Forelimb muscle (tissue), 1 donor: ENCODE measurements around the gene PARN. TPM values are rescaled to one million over a fixed set of nuclear protein-coding genes. Genes with fewer than 3 reads are reported as not detected.
A peak's percentile ranks its signal among the peaks of the same experiment; 100 is the strongest.
"Not testable (repeated sequence)": the region's sequence is repeated elsewhere in the genome, so short reads cannot be mapped to it uniquely, and the experiment has no call there.

Experiments
- DNase-seq: peaks from one replicate; pipeline ENCODE4 v3.0.0-alpha.2; 2013; ENCODE audit warnings: low read depth
- polyA plus RNA-seq: library from polyadenylated mRNA; unstranded; fragments of 120-200 nt; gene quantifications from one replicate; pipeline ENCODE4 v1.2.1, GENCODE V29; 2013; ENCODE audit not compliant: insufficient read length

PARN gene, protein sequence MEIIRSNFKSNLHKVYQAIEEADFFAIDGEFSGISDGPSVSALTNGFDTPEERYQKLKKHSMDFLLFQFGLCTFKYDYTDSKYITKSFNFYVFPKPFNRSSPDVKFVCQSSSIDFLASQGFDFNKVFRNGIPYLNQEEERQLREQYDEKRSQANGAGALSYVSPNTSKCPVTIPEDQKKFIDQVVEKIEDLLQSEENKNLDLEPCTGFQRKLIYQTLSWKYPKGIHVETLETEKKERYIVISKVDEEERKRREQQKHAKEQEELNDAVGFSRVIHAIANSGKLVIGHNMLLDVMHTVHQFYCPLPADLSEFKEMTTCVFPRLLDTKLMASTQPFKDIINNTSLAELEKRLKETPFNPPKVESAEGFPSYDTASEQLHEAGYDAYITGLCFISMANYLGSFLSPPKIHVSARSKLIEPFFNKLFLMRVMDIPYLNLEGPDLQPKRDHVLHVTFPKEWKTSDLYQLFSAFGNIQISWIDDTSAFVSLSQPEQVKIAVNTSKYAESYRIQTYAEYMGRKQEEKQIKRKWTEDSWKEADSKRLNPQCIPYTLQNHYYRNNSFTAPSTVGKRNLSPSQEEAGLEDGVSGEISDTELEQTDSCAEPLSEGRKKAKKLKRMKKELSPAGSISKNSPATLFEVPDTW
- polyA plus RNA-seq = 15.1 TPM

DNA sequence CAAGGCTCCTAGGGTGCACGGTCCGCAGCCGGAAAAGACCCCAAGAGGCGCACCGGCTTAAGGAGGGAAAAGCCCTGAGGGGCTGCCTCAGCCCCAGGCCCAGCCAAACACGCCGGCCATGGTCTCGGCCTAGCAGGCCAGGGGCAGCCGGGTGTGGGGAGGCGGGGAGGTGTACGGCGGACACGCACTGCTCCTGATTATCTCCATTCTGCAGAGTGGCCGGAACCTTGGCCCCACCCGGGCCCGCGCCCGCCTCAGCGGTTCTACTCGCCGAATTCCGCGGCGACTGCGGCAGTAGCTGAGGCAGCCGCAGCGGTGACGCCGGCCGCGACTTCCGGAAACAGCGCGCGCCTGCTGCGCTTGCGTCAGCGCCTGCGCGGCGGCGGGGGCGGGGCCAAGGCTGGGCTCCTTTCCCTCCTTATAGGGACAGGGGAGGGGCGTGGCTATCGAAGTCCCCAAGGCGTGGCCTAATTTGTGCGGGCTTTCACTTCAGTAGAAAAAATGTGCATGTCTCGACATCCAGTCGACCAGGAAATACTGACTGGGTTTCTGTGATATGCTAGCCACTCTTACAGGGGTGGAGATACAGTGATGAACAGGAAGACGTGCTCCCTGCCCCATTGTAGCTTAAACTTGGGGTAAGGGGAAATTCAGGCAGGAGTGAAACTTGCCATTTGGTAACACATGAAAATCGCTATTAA lies at the start of gene PARN:
TSS of gene PARN (minus strand) at position 342 of the 701 bp plus-strand sequence. CDS start at position 207, 135 bp downstream.
- peak; percentile 83 for DNase-seq

DNA sequence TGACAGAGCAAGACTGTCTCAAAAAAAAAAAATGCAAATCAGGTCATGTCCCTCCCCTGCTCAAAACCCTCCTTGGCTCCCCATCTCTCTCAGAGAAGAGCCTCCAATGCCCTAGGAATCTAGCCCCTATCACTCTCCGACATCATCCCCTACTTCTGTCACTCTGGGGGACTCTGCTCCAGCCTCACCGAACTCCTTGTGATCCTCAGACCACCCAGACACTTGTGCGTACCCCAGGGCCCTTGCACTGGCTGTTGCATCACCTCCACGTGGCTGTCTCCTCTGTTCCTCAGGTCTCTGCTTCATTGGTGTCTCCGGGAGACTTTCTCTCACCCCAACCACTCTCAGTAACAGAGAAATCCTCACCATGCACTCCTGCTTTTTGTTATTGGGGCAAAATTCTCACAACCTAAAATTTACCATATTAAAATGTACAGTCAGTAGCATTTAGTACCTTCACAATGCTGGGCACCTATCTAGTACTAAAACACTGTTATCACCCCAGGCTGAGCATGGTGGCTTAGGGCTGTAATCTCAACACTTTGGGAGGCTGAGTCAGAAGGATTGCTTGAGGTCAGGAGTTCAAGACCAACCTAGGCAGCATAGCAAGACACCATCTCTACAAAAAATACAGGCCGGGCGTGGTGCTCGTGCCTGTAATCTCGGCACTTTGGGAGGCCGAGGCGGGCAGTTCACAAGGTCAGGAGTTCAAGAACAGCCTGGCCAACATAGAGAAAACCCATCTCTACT lies 48.9 kb upstream of the PARN start:
- DNase-seq = no peak

DNA sequence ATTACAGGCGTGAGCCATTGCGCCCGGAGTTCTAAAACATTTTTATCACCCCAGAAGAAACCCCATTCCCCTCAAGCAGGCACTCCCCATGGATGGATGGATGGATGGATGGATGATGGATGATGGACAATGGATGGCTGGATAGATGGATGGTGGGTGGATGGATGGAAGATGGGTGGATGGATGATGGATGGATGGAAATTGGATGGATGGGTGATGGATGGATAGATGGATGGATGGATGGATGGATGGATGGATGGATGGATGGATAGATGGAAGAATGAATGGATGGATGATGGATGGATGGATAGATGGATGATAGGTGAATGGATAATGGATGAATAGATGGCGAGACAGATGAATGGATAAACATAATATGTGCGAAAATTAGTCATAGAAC lies 47.6 kb upstream of the PARN start:
- no peak for DNase-seq

DNA sequence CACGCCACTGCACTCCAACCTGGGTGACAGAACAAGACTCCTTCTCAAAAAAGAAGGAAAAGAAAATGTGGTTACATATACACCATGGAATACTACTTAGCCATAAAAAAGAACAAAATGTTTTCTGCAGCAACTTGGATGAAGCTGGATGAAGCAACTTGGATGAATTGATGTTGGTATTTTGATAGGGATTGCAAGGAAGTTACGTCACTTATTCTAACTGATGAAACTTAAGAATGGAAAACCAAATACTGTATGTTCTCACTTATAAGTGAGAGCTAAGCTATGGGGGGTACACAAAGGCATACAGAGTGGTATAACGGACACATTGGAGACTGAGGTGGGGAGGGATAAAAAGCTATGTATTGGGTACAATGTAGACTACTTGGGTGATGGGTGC lies 46.6 kb upstream of the PARN start:
- no peak for DNase-seq

DNA sequence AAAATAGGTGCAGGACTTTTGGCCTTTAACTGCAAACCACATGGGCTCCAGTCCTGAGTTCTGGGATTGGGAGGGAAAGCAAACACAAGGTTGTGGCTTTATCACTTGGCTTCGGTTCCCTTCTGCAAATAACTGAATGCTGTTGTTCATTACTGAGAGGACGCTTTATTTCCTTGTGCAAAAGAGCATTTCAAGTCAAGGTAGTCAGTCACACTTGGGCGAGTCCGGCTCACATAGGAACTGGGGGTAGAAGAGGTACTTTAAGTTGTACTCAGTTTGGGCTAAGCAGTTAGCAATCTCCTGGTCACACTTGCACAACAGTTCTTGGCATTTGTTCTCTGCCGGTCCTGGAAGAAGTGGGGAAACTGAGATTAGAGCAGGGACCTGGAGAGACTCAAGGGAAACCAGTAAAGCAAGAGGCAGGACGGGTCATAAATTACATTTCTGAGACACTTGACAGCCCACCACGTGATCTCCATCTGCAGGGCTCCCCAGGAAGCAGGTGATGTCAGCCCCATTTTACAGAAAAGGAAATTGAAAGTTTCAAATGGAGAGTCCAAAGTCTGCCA lies 42.4 kb upstream of the PARN start:
- DNase-seq = no peak

DNA sequence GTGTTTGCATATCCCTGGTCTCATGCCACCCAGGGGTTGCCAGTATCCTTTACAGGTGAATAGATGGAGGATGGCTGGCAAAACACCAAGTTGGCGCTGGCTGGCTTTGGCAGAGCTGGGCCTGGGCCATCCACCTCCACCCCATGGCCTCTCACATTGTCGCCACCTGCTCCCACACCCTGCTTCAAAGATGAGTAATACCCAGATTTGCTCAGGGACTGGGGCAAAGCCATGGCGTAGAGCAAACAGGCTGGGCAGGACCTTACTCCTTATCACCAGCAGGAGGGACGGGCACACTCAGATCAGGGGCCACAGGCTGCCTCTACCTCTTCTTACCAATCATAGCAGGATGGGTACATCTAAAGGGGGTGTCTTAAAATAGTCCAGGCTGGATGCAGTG lies 39.7 kb upstream of the PARN start:
- DNase-seq = no peak

DNA sequence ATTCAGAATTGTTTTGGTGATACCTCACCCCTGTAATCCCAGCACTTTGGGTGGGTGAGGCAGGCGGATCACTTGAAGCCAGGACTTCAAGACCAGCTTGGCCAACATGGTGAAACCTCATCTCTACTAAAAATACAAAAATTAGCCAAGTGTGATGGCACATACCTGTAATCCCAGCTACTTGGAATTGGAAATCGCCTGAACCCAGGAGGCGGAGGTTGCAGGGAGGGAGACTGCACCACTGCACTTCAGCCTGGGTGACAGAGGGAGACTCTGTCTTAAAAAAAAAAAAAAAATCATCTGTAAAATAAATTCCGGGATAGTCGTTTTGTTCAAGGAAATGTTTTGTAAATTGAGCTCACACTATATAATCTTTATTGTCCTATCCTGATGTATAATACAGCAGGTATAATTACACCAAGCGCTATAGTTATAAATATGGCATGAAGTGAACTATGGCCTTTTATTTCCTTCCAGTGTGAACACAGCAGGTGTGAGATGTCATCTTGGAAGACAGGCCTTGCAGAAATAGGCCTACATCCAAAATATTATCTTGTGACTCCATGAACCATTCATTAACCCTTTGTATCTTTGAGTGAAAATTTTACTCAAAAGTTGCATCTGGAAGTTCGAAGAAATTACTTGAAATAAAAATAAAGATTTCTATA lies 38.6 kb upstream of the PARN start:
- DNase-seq = no peak

DNA sequence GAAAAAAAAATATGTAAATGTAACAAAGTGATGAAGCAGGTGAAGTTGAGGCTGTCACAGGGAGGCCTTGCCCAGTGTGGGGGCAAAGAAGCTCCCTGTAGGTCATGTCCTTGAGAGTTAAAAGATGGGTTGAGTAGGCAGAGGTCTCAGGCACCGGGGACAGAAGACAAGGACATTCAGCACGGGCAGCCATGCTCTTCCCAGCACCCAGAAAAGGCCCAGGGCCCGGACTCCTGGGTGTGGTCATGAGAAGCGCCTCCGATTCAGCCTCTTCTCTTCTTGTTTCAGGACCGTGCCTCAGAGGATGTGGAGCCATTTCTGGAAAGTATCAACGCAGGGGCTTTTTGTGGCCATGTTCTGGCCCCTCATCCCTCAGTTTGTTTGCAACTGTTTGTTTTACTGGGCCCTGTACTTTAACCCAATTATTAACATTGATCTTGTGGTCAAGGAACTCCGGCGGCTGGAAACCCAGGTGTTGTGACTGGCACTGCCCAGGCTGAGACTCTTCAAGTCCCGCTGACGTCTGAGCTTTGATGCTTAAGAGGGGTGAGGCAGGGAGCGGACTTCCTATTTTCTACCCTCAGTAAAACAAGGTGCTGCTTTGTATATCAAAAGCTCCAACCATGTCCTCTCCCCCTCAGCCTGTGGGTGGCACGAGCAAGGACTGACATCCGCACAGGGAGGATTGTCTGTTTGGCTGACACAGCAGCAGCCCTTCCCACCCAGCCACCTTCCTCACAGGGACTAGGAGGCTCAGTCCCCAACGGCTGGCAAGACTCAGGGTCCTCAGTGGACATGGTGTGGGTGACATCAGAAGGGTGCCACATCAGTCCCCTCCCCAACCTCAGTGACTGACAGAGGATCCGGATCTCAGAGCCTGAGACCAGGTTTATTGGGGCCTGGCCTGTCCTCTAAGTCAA lies 37.5 kb upstream of the PARN start:
- no peak for DNase-seq

DNA sequence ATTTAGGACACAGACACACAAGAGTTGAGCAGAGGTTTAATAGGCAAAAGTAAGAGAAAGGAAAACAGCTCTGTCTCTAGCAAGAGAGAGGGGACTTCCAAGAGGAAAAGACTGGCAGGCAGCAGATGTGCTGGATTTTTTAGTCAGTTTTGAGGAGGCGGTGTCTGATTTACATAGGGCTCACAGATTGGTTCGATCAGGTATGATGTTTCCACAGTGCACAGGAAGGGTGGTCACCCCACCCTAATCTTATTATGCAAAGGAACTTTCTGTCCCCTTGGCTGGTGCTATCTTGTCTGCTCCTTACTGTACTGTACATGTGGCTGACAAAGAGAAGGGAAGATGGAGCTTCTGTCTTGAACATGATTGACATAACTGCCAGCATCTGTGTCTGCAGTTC lies 28.0 kb upstream of the PARN start:
- DNase-seq = no peak

DNA sequence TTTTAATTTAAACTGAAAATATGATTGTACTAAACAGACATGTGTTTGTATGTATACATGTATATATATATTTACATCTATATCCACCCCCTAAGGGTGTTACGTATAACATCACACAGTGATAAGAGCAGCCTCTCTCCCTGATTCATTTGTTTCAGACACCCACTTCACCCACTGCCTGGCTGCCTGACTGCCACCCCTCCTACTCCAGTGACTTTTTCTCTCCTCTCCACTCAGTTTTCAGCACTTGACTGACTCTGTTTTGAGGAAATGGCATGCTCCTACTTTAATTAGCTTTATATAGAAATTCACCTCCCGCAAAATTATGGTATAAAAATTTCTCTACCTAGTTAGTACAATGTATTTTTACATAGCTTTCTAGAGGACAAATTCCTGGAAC lies 22.7 kb upstream of the PARN start:
- no peak for DNase-seq

DNA sequence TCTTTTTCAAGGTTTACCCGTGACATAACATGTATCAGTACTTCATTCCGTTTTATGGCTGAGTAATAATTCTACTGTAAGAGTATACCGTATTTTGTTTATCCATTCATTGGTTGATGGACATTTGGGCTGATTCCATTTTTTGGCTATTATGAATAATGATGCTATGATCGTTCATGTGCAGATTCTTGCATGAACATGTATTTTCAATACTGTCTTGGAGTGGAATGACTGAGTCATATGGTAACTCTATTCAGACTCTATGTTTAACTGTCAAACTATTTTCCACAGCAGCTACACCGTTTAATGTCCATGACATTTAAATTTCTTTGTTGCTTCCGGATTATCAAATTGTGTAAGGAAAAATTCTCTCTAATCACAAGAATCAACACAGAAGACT lies 20.6 kb upstream of the PARN start:
- no peak for DNase-seq

DNA sequence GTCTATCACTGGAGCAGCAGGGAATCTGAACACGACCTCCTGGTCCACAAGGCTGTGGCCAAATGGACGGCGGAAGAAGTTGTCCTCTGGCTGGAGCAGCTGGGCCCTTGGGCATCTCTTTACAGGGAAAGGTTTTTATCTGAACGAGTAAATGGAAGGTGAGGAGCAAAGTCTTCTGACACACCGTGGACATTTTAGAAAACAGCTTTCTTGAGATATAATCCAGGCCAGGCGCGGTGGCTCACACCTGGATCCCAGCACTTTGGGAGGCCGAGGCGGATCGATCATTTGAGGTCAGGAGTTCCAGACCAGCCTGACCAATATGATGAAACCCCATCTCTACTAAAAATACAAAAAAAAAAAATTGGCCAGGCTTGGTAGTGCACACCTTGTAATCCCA lies 19.8 kb upstream of the PARN start:
- no peak for DNase-seq

DNA sequence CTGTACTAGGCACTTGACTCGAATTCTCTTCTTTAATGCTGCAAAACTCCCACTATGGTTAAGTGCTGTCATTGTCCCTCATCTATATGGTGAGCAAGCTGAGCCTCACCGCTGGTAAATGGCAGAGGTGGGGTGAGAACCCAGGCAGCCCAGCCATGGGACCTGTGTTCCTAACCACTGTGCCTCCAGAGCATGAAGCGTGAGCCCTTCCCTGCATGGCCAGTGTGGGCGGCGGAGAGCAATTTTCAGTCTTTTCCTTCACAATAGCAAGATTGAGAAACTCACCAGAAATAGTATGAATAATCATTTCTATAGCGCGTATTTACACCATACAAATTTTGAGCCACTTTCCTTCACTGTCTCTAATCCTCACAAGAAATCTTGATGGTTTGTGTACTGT lies 11.9 kb upstream of the PARN start:
- DNase-seq = no peak

DNA sequence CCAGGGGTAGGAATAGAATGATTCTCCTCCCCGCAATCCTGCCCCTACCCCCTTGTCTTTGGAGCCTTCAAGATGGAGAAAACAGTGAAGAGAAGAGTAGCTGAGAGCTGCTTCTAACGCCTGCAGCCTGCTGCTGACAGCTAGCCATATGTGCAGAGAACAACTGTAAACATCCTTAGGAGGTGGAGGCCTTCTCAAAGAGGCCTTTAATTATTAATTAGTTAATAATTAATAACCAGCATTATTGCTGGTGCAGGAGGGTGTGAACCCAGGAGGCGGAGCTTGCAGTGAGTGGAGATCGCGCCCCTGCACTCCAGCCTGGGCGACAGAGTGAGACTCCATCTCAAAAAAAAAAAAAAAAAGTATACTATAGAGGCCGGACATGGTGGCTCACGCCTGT lies 11.1 kb upstream of the PARN start:
- DNase-seq = no peak

DNA sequence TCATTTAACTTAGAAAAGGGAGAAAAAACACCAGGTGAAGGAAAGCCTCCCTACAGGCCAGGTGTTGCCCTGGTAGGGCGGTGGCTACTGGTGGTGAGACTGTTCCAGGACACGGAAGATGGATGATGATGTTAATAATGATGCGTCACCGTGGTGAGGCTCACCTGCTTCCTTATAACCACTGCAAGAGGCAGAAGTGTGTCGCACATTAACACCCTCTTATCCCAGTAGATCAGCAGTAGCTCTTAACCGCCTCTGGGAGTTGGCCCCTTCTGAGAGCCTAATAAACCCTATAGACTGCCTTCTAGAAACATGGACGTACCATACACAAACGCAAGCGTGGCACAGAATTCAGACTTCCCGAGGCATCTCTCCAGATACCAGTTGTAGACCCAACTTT lies 10.5 kb upstream of the PARN start:
- DNase-seq = no peak

DNA sequence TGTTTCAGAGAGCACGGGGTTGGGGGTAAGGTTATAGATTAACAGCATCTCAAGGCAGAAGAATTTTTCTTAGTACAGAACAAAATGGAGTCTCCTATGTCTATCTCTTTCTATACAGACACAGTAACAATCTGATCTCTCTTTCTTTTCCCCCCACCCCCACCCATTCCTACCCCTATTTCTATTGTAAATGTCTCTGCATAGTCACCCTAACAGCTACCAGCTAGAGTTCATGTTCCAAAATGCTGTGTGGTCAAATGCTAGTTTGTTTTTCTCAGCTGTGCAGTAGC lies 6.8 kb upstream of the PARN start:
- not testable (repeated sequence) for DNase-seq

DNA sequence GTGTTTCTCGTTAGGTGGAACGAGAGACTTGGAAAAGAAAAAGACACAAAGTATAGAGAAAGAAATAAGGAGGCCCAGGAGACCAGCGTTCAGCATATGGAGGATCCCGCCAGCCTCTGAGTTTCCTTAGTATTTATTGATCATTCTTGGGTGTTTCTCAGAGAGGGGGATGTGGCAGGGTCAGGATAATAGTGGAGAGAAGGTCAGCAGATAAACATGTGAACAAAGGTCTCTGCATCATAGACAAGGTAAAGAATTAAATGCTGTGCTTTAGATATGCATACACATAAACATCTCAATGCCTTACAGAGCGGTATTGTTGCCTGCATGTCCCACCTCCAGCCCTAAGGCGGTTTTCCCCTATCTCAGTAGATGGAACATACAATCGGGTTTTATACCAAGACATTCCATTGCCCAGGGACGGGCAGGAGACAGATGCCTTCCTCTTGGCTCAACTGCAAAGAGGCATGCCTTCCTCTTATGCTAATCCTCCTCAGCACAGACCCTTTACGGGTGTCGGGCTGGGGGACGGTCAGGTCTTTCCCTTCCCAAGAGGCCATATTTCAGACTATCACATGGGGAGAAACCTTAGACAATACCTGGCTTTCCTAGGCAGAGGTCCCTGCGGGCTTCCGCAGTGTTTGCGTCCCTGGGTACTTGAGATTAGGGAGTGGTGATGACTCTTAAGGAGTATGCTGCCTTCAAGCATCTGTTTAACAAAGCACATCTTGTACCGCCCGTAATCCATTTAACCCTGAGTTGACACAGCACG lies 6.3 kb upstream of the PARN start:
- DNase-seq = not testable (repeated sequence)

DNA sequence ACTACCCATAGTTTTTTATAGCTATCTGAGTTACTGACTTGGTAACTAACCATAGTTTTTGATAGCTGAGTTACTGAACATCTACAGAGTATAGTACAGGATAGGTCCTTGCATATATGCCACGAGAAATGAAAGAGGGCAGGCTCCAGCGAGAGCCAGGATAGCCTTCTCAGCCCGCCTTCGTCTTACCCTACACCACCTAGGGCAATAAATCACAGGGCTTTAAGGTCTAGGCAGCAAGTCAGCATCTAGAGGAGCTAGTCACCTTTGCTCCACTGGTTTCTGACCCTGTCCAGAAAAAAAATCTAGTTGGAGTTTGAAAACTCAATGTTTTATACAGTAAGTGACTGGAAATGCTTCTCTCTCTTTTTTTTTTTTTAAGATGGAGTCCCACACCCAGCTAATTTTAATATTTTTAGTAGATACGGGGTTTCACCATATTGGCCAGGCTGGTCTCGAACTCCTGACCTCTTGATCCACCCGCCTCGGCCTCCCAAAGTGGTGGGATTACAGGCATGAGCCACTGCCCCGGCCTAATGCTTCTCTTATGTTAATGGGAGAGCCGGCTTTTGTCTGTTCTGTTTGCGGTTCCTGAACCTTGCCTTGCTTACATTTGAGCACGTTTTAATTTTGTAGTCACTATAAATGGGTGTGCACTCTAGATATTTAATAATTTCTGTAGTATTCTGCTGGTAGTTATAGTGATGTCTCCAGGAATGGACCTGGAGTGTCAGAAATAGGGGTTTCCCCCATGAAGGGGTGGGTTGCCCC lies 5.5 kb upstream of the PARN start:
- no peak for DNase-seq

DNA sequence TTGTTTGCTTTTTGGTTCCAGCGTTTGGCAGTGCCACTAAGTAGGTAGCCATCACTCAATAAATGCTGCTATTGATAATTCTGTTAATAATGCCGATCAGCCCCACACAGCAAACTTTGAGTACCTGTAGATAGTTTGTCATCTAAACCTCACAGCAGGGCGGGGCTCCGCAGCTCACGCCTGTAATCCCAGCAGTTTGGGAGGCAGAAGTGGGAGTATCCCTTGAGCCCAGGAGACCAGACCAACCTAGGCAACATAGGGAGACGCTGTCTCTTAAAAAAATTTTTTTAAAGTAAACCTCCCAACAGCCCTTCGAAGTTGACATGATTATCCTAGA lies 4.3 kb upstream of the PARN start:
- no peak for DNase-seq
